Measurements from ENCODE around the gene STK17B.

DNA sequence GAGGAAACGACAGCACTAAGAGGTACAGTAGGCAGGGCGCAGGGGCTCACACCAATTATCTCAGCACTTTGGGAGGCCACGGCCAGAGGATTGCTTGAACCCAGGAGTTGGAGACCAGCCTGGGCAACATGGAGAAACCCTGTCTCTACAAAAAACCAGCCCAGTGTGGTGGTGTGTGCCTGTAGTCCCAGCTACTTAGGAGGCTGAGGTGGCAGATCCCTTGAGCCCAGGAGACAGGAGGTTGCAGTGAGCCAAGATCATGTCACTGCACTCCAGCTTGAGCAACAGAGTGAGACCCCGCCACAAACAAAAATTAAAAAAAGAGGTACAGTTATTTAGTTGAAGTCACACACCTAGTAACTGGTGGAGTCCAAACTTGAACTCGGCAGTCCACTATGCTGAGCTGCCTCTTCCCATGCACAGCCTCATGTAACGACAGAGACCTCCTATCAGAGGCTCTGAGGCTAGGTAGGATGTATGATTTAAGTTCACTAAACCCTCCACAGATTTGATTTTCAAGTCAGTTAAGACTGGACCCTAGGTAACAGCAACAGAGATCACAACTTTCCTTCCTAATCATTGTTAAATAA, 8.7 kb downstream of the STK17B start:
- TF ChIP-seq, protein P1, sequence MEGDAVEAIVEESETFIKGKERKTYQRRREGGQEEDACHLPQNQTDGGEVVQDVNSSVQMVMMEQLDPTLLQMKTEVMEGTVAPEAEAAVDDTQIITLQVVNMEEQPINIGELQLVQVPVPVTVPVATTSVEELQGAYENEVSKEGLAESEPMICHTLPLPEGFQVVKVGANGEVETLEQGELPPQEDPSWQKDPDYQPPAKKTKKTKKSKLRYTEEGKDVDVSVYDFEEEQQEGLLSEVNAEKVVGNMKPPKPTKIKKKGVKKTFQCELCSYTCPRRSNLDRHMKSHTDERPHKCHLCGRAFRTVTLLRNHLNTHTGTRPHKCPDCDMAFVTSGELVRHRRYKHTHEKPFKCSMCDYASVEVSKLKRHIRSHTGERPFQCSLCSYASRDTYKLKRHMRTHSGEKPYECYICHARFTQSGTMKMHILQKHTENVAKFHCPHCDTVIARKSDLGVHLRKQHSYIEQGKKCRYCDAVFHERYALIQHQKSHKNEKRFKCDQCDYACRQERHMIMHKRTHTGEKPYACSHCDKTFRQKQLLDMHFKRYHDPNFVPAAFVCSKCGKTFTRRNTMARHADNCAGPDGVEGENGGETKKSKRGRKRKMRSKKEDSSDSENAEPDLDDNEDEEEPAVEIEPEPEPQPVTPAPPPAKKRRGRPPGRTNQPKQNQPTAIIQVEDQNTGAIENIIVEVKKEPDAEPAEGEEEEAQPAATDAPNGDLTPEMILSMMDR (conservative IDR thresholded peaks at IDR 0.05; ENCODE audit: low read length) = no peak
- no peak for TF ChIP-seq EZH2phosphoT487 (IDR thresholded peaks at IDR 0.05; ENCODE audit: borderline replicate concordance)
